Measurements from ENCODE around the gene SMAD3.

SMAD3 gene

GRCh38 chr15:67196672-67197363, 131.4 kb downstream of the SMAD3 start:
- no peak for DNase-seq (ENCODE audit: low read depth in 3 of 3)

GRCh38 chr15:67197364-67197695, 131.9 kb downstream of the SMAD3 start:
- no peak for DNase-seq (ENCODE audit: low read depth in 3 of 3)

- DNase-seq (ENCODE audit: low read depth in 3 of 3): no peak
These were observed 132.9 kb downstream of the SMAD3 start for GRCh38 chr15:67198157-67198754.

GRCh38 chr15:67199391-67199790, 134.0 kb downstream of the SMAD3 start:
- no peak for DNase-seq (ENCODE audit: low read depth in 3 of 3)

- DNase-seq (ENCODE audit: low read depth in 3 of 3): no peak
These were observed 134.7 kb downstream of the SMAD3 start for GRCh38 chr15:67199881-67200763.

GRCh38 chr15:67201136-67201535, 135.7 kb downstream of the SMAD3 start:
- DNase-seq (ENCODE audit: low read depth in 3 of 3): no peak

GRCh38 chr15:67202091-67202490, 136.7 kb downstream of the SMAD3 start:
- no peak for DNase-seq (ENCODE audit: low read depth in 3 of 3)

- no peak for DNase-seq (ENCODE audit: low read depth in 3 of 3)
These were observed 137.6 kb downstream of the SMAD3 start for GRCh38 chr15:67202991-67203390.

GRCh38 chr15:67207555-67208207, 142.3 kb downstream of the SMAD3 start:
- no peak for DNase-seq (ENCODE audit: low read depth in 3 of 3)

- no peak for DNase-seq (ENCODE audit: low read depth in 3 of 3)
These were observed 143.0 kb downstream of the SMAD3 start for GRCh38 chr15:67208396-67208795.

- no peak for DNase-seq (ENCODE audit: low read depth in 3 of 3)
These were observed 145.3 kb downstream of the SMAD3 start for GRCh38 chr15:67210555-67211168.

GRCh38 chr15:67212684-67213367, 147.4 kb downstream of the SMAD3 start:
- DNase-seq (ENCODE audit: low read depth in 3 of 3): no peak

GRCh38 chr15:67215102-67215501, 149.7 kb downstream of the SMAD3 start:
- DNase-seq (ENCODE audit: low read depth in 3 of 3): no peak

- DNase-seq (ENCODE audit: low read depth in 3 of 3): no peak
These were observed 151.5 kb downstream of the SMAD3 start for GRCh38 chr15:67216859-67217258.

- DNase-seq (ENCODE audit: low read depth in 3 of 3): no peak
These were observed 153.0 kb downstream of the SMAD3 start for GRCh38 chr15:67218428-67218827.

GRCh38 chr15:67219288-67219687, 153.9 kb downstream of the SMAD3 start:
- no peak for DNase-seq (ENCODE audit: low read depth in 3 of 3)

GRCh38 chr15:67224889-67225288, 159.5 kb downstream of the SMAD3 start:
- no peak for DNase-seq (ENCODE audit: low read depth in 3 of 3)

GRCh38 chr15:67225336-67225735, 159.9 kb downstream of the SMAD3 start:
- DNase-seq (ENCODE audit: low read depth in 3 of 3): no peak

GRCh38 chr15:67227431-67227830, 162.0 kb downstream of the SMAD3 start:
- no peak for DNase-seq (ENCODE audit: low read depth in 3 of 3)

GRCh38 chr15:67227846-67228245, 162.4 kb downstream of the SMAD3 start:
- DNase-seq (ENCODE audit: low read depth in 3 of 3): no peak

- DNase-seq (ENCODE audit: low read depth in 3 of 3): no peak
These were observed 162.9 kb downstream of the SMAD3 start for GRCh38 chr15:67228286-67228685.
